ENCODE measurements around the gene TRIM54.

TRIM54 gene

GRCh38 chr2:27281855-27282559 is at the start of gene TRIM54:
Gene TRIM54, plus strand, starts transcription at chr2:27282429. Its CDS starts 303 bp downstream, at chr2:27282732.
- no peak for DNase-seq (ENCODE audit: low spot score)

GRCh38 chr2:27233341-27233740 is 48.9 kb upstream of the TRIM54 start:
- DNase-seq (ENCODE audit: low spot score) = no peak

GRCh38 chr2:27236136-27236535 is 46.1 kb upstream of the TRIM54 start:
- no peak for DNase-seq (ENCODE audit: low spot score)

- DNase-seq (ENCODE audit: low spot score) = no peak
Observed at GRCh38 chr2:27236626-27237025, 45.6 kb upstream of the TRIM54 start.

- no peak for DNase-seq (ENCODE audit: low spot score)
Observed at GRCh38 chr2:27237341-27237945, 44.8 kb upstream of the TRIM54 start.

GRCh38 chr2:27238976-27239375 is 43.3 kb upstream of the TRIM54 start:
- DNase-seq (ENCODE audit: low spot score) = no peak

GRCh38 chr2:27240406-27240805 is 41.8 kb upstream of the TRIM54 start:
- DNase-seq (ENCODE audit: low spot score) = no peak

GRCh38 chr2:27241761-27242613 is 40.2 kb upstream of the TRIM54 start:
- no peak for DNase-seq (ENCODE audit: low spot score)

- DNase-seq (ENCODE audit: low spot score) = no peak
Observed at GRCh38 chr2:27242614-27242951, 39.6 kb upstream of the TRIM54 start.

GRCh38 chr2:27243391-27244130 is 38.7 kb upstream of the TRIM54 start:
- DNase-seq (ENCODE audit: low spot score) = no peak

GRCh38 chr2:27245116-27245515 is 37.1 kb upstream of the TRIM54 start:
- no peak for DNase-seq (ENCODE audit: low spot score)

GRCh38 chr2:27245626-27246025 is 36.6 kb upstream of the TRIM54 start:
- no peak for DNase-seq (ENCODE audit: low spot score)

- DNase-seq (ENCODE audit: low spot score) = no peak
Observed at GRCh38 chr2:27247893-27248292, 34.3 kb upstream of the TRIM54 start.

- no peak for DNase-seq (ENCODE audit: low spot score)
Observed at GRCh38 chr2:27249159-27249890, 32.9 kb upstream of the TRIM54 start.

- DNase-seq (ENCODE audit: low spot score) = no peak
Observed at GRCh38 chr2:27249891-27250651, 32.2 kb upstream of the TRIM54 start.

GRCh38 chr2:27250652-27251379 is 31.4 kb upstream of the TRIM54 start:
- DNase-seq (ENCODE audit: low spot score) = no peak

GRCh38 chr2:27251766-27252165 is 30.5 kb upstream of the TRIM54 start:
- no peak for DNase-seq (ENCODE audit: low spot score)

- no peak for DNase-seq (ENCODE audit: low spot score)
Observed at GRCh38 chr2:27255187-27255586, 27.0 kb upstream of the TRIM54 start.

- no peak for DNase-seq (ENCODE audit: low spot score)
Observed at GRCh38 chr2:27255660-27256059, 26.6 kb upstream of the TRIM54 start.

- no peak for DNase-seq (ENCODE audit: low spot score)
Observed at GRCh38 chr2:27256855-27257454, 25.3 kb upstream of the TRIM54 start.

Data from hematopoietic multipotent progenitor cell treated with erythropoietin and hydrocortisone succinate and interleukin-3 and kit ligand, for 15 days (in vitro differentiated cells).